DOHH2 (cell line): ENCODE results near the gene EHBP1L1.

Experiments used
- H3F3A ChIP-seq: fragments of 200-600 bp; sonication (generic), shearing (Covaris generic); 2 replicates; pipeline ENCODE4 v1.6.0; 2016; ENCODE audit warnings: antibody characterized with exemption, mild to moderate bottlenecking; ENCODE audit not compliant: control insufficient read depth, insufficient read depth
- H3K27ac ChIP-seq: fragments of 200-600 bp; sonication (generic); 2 replicates; pipeline ENCODE4 v1.5.1; 2014; ENCODE audit warnings: low read depth, mild to moderate bottlenecking, low read length, moderate library complexity
- H3K27me3 ChIP-seq: fragments of 200-600 bp; sonication (generic); 2 replicates; pipeline ENCODE4 v1.6.1; 2014; ENCODE audit warnings: mild to moderate bottlenecking, low read length, mixed read lengths; ENCODE audit not compliant: control insufficient read depth
- H3K36me3 ChIP-seq: fragments of 200-600 bp; sonication (generic); 2 replicates; pipeline ENCODE4 v1.6.1; 2014; ENCODE audit warnings: mild to moderate bottlenecking, low read length, moderate library complexity, mixed read lengths; ENCODE audit not compliant: control insufficient read depth
- H3K4me1 ChIP-seq: fragments of 200-600 bp; sonication (generic); 2 replicates; pipeline ENCODE4 v1.6.1; 2014; ENCODE audit warnings: mild to moderate bottlenecking, low read length, mixed read lengths; ENCODE audit not compliant: control insufficient read depth
- H3K4me2 ChIP-seq: fragments of 200-600 bp; sonication (generic); 2 replicates; pipeline ENCODE4 v1.6.0; 2014; ENCODE audit warnings: mild to moderate bottlenecking, low read length, moderate library complexity
- H3K4me3 ChIP-seq: fragments of 200-600 bp; sonication (generic); 2 replicates; pipeline ENCODE4 v1.5.1; 2014; ENCODE audit warnings: mild to moderate bottlenecking, low read length, mixed read lengths
- H3K79me2 ChIP-seq: fragments of 200-600 bp; sonication (generic); 2 replicates; pipeline ENCODE4 v1.6.1; 2014; ENCODE audit warnings: mild to moderate bottlenecking, low read length, mixed read lengths; ENCODE audit not compliant: control insufficient read depth
- H3K9me2 ChIP-seq: fragments of 200-600 bp; sonication (generic); replicated peaks from 2 replicates; pipeline ENCODE4 v1.6.1; 2014; ENCODE audit warnings: mild to moderate bottlenecking, low read length, mixed read lengths; ENCODE audit not compliant: control insufficient read depth
- H3K9me3 ChIP-seq: fragments of 200-600 bp; sonication (generic); 2 replicates; pipeline ENCODE4 v1.6.1; 2014; ENCODE audit warnings: antibody characterized with exemption, low read length, mixed read lengths; ENCODE audit not compliant: control insufficient read depth, insufficient read depth
- H4K20me1 ChIP-seq: fragments of 200-600 bp; sonication (generic); 2 replicates; pipeline ENCODE4 v1.6.0; 2014; ENCODE audit warnings: low read depth, mild to moderate bottlenecking, antibody characterized with exemption, low read length, moderate library complexity; ENCODE audit not compliant: control insufficient read depth, insufficient read depth
- EZH2phosphoT487 ChIP-seq: fragments of 200-600 bp; sonication (generic); IDR thresholded peaks from 2 replicates; pipeline ENCODE4 v1.6.1; 2017; ENCODE audit warnings: borderline replicate concordance, mild to moderate bottlenecking, antibody characterized with exemption, low read length, moderate library complexity, mixed read lengths
- TF ChIP-seq, protein P1 (sequence below): fragments of 200-600 bp; sonication (generic); IDR thresholded peaks from one replicate; pipeline ENCODE4 v1.5.1; 2014; ENCODE audit warnings: antibody characterized with exemption, mild to moderate bottlenecking, low read depth, low read length; ENCODE audit not compliant: poor library complexity, severe bottlenecking

The EHBP1L1 gene

DNA sequence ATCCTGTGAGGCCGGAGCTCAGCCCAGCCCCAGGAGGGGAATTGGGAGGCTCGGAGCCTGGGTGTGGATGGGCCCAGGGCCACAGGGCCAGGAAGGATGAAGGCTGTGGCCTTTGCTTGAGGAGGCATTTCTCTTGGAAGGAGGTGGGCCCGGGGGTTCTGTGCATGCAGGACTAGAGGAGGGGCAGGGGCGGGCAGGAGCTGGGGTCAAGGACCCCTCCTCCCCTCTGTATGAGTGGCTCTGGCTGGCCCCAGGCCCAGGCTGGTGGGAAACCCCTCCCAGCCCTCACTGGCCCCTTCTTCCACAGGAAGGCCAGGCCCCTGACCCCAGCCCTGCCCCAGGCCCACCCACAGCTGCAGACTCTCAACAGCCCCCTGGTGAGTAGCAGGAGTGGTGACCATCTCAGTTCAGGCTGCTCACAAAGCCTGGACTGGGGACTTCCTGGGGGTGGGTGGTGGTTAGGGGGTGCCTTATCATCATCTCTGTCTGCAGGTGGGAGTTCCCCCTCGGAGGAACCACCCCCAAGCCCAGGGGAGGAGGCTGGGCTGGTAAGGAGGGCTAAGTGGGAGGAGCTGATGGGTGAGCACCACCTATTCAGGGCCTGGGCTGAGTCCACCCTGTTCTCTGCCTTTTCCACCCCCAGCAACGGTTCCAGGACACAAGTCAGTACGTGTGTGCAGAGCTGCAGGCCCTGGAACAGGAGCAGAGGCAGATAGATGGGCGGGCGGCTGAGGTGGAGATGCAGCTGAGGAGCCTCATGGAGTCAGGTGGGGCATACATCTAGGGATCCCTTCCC, 13.8 kb downstream of the EHBP1L1 start:
- Histone ChIP-seq H3K27me3 (no peaks in the 10 kb centered on the region), H3K79me2 (no peaks in the 10 kb centered on the region), H3K36me3 (peaks cover 9% of the 10 kb centered on the region), H3K4me1 (peaks cover 28% of the 10 kb centered on the region), H4K20me1 (no peaks in the 10 kb centered on the region), H3K4me3 (no peak overlapping the region), H3K4me2 (no peak overlapping the region), H3K27ac (no peak overlapping the region), H3K9me2 (no peaks in the 10 kb centered on the region), H3K9me3 (no peaks in the 10 kb centered on the region), H3F3A (0 out of 2 replicates have a peak, but pooled peaks cover 3% of the 10 kb centered on the region)
- TF ChIP-seq EZH2phosphoT487, result no peak
- TF ChIP-seq, protein P1, sequence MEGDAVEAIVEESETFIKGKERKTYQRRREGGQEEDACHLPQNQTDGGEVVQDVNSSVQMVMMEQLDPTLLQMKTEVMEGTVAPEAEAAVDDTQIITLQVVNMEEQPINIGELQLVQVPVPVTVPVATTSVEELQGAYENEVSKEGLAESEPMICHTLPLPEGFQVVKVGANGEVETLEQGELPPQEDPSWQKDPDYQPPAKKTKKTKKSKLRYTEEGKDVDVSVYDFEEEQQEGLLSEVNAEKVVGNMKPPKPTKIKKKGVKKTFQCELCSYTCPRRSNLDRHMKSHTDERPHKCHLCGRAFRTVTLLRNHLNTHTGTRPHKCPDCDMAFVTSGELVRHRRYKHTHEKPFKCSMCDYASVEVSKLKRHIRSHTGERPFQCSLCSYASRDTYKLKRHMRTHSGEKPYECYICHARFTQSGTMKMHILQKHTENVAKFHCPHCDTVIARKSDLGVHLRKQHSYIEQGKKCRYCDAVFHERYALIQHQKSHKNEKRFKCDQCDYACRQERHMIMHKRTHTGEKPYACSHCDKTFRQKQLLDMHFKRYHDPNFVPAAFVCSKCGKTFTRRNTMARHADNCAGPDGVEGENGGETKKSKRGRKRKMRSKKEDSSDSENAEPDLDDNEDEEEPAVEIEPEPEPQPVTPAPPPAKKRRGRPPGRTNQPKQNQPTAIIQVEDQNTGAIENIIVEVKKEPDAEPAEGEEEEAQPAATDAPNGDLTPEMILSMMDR, result no peak

DNA sequence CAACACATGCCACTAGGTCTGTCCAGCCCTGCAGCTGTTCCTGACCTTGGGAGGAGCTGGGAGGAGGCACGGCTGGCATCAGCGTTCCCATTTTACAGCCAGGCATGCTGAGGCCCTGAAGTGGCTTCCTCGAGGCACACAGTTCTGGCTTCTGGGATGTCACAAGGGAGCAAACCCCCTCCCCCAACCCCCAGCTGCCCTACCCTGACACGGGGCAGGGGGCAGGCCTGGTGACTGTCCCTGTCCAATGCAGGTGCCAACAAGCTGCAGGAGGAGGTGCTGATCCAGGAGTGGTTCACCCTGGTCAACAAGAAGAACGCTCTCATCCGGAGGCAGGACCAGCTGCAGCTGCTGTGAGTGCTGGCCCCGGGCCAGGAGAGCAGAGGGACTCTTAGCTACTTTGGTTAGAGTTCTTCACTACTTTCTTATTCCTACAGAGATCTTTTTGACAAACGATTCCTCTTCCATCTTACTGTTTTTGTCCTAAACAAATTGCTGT, 14.4 kb downstream of the EHBP1L1 start:
- TF ChIP-seq, protein P1, result no peak
- TF ChIP-seq EZH2phosphoT487, result no peak
- Histone ChIP-seq H3K9me2 (no peaks in the 10 kb centered on the region), H3K27ac (no peak overlapping the region), H3K4me2 (no peak overlapping the region), H3K79me2 (no peaks in the 10 kb centered on the region), H3F3A (0 out of 2 replicates have a peak, but pooled peaks cover 3% of the 10 kb centered on the region), H3K4me3 (no peak overlapping the region), H3K4me1 (peaks cover 28% of the 10 kb centered on the region), H3K36me3 (peaks cover 9% of the 10 kb centered on the region), H4K20me1 (no peaks in the 10 kb centered on the region), H3K9me3 (no peaks in the 10 kb centered on the region), H3K27me3 (no peaks in the 10 kb centered on the region)

DNA sequence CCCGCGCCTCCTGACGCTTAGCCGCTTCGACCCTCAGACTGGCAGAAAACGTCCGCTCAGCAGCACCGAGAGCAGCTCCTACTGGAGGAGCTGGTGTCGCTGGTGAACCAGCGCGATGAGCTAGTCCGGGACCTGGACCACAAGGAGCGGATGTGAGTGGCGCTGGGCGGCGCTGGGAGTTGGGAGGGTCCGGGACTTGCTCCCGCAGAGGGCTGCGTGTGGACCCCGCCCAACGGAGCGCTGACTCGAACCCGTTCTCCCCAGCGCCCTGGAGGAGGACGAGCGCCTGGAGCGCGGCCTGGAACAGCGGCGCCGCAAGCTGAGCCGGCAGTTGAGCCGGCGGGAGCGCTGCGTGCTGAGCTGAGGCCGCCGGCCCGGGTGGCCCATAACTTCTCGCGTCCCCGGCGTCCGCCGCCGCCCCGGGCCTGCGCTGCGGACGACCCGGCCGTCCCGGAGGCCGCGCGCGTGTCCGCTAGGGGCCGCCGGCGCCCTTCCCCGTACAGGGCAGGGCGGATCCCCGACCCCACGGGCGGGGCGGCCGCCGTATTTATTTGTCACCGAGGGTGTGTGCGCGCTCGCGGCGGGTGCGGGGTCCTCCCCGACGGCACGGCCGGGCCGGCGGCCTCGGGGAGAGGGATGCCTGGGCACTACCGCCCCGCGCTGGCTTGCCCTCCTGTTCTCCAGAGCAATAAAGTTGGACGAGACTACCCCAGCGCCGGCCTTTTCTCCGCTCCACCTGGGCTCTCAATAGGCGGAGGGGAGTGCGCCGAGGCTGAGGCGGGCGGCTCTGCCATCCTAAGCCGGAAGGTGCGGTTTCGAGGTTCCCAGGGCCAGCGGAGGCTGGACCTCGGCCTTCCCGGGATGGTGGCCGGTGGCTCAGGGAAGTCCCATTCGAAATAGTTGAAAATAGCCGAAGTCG, 16.3 kb downstream of the EHBP1L1 start:
- Histone ChIP-seq H3K27me3 (no peaks in the 10 kb centered on the region), H3K4me3 (no peak overlapping the region), H3K4me1 (peaks cover 28% of the 10 kb centered on the region)

More for the DNA sequence above, 16.3 kb downstream of the EHBP1L1 start:
- no peaks in the 10 kb centered on the region for H3F3A ChIP-seq
- H3K36me3 ChIP-seq, result peaks cover 5% of the 10 kb centered on the region
- H3K4me2 ChIP-seq, result no peak overlapping the region
- no peaks in the 10 kb centered on the region for H3K9me3 ChIP-seq
- no peaks in the 10 kb centered on the region for H3K9me2 ChIP-seq
- no peaks in the 10 kb centered on the region for H4K20me1 ChIP-seq
- TF ChIP-seq, protein P1, result no peak
- TF ChIP-seq EZH2phosphoT487, result no peak
- H3K79me2 ChIP-seq, result no peaks in the 10 kb centered on the region
- H3K27ac ChIP-seq, result no peak overlapping the region
